NCI-H1048 (cell line): ENCODE measurements around the gene KANK3.
"Not testable (repeated sequence)": the region's sequence is repeated elsewhere in the genome, so short reads cannot be mapped to it uniquely, and the experiment has no call there.

ENCODE experiments used
- DNase-seq: peaks from one replicate; lab custom pipeline; 2025; lab: John Stamatoyannopoulos, UW

The KANK3 gene

GRCh38 chr19:8316351-8317125 lies 26.5 kb downstream of the KANK3 start:
- no peak for DNase-seq

- not testable (repeated sequence) for DNase-seq
Observed at GRCh38 chr19:8314981-8315640, 28.0 kb downstream of the KANK3 start.

GRCh38 chr19:8311461-8312260 lies 31.4 kb downstream of the KANK3 start:
- DNase-seq = no peak

GRCh38 chr19:8310342-8311055 lies 32.6 kb downstream of the KANK3 start:
- DNase-seq = no peak

GRCh38 chr19:8308891-8309291 lies 34.2 kb downstream of the KANK3 start:
- DNase-seq = no peak

- peak; percentile 75 for DNase-seq
Observed at GRCh38 chr19:8307965-8308866, 34.8 kb downstream of the KANK3 start, which contains the start of gene CD320. TSS of gene CD320 (minus strand) at chr19:8308358. CDS start at chr19:8308290, 68 bp downstream.

- no peak for DNase-seq
Observed at GRCh38 chr19:8307400-8307964, 35.6 kb downstream of the KANK3 start.

- DNase-seq = no peak
Observed at GRCh38 chr19:8306235-8307054, 36.6 kb downstream of the KANK3 start.

GRCh38 chr19:8305798-8306197 lies 37.3 kb downstream of the KANK3 start:
- DNase-seq = no peak

- DNase-seq = peak; percentile 27
Observed at GRCh38 chr19:8304841-8305621, 38.0 kb downstream of the KANK3 start.

- DNase-seq = no peak
Observed at GRCh38 chr19:8302734-8303133, 40.3 kb downstream of the KANK3 start.

- DNase-seq = no peak
Observed at GRCh38 chr19:8302357-8302691, 40.7 kb downstream of the KANK3 start.

- DNase-seq = not testable (repeated sequence)
Observed at GRCh38 chr19:8291337-8291736, 51.7 kb downstream of the KANK3 start.

GRCh38 chr19:8276508-8276907 lies 66.6 kb downstream of the KANK3 start:
- DNase-seq = not testable (repeated sequence)
